HG03280 (cell line): ENCODE results near the gene PARN.

Experiments
- ATAC-seq: cut with Tn5 transposase; IDR thresholded peaks from one replicate; pipeline ENCODE4 v1.9.1; 2021; ENCODE audit warnings: mild to moderate bottlenecking, moderate library complexity; ENCODE audit not compliant: unreplicated experiment

The PARN gene

DNA sequence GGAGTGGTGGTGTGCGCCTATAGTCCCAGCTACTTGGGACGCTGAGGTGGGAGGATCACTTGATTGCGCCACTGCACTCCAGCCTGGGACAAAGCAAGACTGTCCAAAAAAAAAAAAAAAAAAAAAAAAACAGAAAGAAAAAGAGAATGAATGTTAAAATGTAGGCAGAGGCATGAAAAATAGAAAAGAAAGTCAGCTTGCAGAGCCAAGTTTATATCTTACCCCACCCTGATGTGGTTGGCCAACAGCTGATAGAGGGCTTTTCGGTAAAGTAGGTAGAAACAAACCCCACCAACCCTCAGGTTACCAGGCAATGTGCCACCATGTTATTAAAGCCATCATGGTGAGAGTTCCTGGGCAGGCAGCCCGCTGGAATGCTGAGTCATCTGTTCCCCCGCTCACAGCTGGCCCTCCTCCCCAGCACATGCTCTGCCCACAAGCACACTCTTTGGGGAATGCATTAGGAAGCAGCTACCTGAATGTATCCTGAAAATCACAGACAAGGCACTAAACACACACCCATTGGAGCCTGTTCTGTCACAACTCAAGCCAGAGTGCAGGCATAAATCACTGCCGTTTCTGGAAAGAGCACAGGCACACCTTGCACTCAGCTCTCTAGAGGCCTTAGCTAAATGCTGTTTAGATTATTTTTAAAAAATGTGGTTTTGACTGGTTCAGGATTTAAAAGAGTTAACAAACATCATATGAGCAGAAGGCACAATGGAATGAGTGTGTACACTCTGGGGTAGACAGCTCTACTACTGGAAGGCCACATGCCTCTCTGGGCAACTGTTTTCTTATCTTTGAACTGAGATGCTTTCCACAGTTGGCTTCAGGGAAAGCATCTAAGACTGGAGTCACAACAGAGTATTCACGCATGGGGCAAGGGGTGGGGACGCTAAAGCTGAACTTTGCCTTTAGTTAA is 128.5 kb downstream of the PARN start:
- no peak for ATAC-seq

DNA sequence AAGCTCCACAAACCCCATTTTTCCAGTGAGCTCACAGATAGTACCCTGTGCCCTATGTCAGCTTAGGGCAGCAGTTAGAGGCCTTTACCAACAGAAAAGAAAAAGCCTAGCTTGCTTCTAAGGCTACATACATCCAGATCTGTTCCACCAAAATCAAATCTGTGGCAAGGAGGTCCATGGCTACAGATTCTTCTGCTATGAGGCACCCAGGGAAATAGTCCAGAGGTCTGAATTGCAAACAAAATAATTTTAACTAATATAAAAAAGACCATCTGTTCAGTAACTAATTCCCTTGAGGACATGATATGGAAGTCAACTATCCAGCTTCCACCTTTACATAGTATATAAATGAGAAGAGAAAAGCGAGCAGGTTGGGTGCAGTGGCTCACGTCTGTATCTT is 129.3 kb downstream of the PARN start:
- ATAC-seq = no peak

DNA sequence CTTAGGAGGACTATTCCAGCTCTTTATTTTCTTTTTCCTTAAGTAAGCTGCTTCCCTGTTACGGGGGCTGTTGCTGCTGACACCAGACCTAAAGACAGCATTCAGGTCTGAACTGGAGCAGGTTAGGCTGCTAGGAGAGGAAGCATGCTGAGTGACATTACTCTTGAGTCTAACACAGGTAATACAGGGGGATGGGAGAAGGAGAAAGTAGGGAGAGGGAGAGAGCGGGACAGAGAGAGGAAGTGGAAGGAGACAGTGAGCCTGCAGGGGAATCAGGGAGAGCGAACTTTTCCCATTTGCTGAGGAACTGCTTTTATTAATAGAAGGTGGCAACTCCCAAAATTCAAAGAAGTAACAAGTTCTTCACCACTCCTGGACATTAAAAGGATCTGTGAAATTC is 130.9 kb downstream of the PARN start:
- ATAC-seq = no peak

DNA sequence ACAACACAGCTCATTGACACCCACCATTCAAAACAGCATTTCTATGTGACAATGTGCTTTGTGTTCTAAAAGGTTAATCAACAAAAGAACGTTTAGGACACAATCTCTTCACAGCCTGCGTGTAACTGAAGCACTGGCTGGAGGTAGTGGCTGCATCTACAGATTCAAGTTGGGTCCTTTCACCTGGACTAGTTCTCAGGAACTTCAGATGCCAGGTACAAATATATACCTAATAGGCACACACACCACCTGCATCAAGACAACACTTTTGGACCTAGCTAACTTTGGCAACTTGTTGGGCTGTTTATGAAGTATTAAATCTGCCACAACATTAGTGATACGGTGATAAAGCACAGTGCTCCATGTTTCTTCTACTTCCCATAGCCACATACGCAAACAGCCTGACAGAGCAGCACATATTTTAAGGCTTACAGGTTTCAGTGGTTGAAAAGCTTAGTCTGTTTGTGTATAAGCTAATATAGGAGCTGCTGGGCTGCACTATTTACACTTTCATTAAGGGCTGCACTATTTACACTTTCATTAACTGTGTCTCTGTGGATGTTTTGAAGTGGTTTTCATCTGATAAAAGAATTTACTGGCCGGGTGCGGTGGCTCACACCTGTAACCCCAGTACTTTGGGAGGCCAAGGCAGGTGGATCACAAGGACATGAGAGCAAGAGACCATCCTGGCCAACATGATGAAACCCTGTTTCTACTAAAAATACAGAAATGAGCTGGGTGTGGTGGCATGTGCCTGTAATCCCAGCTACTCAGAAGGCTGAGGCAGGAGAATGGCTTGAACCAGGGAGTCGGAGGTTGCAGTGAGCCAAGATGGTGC is 132.6 kb downstream of the PARN start:
- ATAC-seq = no peak

DNA sequence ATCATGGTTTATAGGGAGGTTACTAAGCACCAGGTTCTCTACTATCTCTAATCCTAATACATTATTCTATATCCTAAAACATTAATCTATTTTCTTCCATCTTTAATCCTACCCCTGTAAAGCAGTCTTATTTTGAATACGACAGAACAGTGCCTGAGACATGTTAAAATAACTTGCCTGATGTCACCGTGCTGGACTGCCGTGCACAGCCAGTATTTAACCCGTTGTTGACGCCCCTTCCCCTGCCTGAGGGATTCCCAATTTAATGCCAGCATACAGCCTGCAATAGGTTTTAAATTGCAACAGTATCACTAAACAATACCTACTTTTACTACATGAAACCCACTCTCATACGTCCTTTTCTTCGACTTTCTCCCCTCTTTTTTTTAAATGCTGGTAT is 133.3 kb downstream of the PARN start:
- ATAC-seq = no peak

DNA sequence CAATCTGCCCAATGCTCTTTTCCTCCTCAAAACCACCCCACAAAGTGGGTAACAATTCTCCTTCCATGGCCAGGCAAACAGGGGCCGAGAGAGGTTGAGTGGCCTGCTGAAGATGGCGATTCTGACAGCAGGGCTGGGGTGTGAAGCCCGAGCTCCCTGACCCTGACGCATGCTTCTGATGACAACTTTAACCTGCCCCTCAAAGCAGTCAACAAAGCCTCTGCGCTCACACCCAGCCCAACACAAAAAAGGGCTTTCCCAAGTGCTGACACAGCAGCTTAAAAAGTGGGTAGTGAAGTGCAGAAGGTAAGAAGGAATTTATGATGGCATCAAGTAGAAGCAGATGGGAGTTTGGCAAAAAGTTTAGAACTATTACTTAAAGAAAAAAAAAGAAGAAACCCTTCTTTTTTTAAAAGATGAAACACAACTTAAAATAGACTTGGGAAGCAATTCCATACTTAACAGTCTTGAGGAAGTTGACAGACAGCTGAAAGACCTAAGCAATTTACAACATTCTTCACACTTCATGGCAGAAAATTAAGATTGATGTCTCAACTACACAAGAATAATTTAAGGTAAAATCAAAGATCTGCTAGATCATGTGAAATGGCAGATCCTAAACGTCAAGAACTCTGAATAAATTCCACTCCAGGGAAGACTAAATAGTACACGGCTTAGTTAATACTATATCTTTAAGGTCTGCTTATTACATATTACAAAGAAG is 133.9 kb downstream of the PARN start:
- no peak for ATAC-seq

DNA sequence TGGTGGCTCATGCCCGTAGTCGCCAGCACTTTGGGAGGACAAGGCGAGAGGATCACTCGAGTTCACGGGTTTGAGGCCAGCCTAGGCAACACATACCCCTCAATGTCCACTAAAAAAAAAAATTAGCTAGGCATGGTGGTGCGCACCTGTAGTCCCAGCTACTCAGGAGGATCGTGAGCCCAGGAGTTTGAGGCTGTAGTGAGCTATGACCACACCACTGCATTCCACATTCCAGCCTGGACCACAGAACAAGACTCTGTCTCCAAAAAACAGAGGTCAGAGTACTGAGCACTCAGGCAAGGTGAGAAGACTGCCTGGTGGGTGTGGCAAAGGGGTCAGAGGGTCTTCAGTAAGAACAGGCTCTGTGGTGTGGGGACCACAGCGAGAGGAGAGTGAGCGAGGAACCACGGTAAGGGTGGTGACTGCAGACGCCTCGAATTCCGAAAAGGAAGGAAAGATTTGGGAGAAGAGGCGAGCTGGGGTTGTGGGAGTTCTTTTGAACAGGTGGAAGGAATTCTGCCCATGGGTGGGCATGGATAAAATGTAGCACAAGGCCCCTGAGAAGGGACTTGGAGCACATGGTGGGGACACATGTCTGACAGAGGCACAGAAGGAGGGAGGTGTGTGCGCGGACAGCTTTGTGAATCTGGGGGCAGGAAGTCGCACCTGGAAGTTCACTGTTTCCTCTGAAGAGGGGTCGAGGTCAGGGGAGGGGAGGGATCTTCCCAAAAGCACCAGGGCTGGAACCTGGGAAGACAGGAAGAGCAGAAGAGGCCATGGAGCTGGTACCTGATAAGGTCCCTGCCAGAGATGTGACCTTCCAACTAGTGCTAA is 134.6 kb downstream of the PARN start:
- no peak for ATAC-seq

DNA sequence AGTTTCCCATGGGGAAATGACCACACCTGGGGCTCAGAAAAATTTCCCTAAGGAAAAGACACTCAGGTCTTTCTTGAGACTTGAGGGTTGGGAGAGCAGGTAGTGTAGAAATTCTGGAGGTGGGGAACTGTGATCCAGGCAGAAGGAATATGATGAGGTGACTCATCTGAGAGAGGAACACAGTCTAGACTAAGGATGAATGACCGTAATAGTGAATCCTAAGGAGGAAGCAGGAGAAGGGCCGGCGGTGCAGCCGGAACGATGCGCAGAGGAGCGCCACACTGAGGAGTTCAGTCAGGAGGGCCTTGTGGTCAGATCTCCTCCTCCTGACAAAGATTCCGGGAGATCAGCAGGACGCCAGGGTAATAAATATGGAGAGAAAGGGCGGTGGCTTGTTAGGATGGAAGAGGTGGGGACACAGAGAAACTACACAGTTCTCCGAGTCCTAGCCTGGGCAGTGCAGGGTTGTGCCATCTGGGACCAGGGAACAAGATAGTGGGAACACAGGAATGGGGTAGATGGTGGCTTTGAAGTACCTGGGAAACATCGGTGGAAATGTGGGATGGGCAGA is 135.6 kb downstream of the PARN start:
- no peak for ATAC-seq

DNA sequence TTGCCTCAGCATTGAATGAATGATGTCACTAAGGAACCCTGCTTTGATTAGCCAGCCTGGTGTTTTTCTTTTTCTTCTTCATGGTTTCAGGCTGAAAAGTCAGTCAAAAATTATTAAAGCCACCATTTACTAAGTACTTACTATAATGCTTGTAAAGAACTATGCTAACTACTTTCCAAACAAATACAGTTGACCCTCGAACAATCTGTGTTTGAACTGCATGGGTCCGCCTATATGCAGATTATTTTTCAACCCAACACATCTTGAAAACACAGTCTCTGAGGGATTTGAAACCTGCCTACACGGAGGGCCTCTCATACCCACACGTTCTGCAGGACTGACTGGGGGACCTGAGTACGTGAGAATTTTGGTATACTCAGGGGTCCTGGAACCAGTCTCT is 136.3 kb downstream of the PARN start:
- ATAC-seq = no peak

DNA sequence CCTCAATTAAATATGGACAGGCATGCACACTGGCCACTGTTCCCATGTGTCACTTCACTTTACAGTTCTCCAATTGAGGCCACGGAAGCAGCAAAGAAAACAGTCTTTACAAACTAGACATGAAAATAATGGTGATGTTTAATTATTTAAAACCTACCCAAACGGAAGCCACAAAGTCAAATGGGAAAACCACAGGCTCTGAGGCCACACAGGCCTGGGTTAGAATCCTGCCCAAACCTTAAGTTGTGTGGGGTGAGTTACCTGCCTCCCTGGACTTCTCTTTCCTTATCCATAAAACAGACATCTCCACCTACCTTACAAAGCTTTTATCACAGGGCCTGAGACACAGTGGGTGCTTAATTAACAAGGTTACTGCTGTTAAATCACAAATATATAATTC is 137.4 kb downstream of the PARN start:
- no peak for ATAC-seq

DNA sequence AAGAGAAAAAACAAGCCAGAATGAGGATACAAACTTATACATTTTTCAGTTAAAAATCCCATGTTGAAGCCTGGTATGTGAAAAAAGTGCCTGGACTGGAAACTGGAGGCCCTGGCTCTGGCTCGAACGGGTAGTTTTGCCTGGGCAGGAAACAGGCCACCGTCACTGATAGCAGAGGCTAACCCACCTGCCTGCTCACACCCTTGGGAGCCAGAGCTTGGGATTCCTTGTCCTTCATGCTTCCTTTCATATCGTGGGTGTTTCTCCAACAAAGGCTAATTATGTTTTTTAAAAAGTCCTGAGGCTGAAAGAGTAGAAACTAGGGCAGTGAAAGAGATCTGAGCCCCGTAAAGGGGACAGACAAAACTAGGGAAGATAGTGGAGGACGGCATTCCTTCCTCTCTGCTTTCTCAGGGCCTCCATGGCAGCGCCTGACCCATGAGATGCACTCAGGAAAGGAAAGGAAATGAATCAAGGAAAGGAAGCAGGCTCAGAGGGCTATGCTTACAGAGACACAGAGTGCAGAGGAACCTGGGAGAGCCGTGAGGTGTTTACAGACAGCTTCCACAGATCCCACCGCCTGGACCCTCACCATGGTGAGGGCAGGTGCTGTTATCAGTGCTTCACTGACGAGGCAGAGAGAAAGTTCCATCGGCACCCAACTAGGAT is 138.1 kb downstream of the PARN start:
- no peak for ATAC-seq

DNA sequence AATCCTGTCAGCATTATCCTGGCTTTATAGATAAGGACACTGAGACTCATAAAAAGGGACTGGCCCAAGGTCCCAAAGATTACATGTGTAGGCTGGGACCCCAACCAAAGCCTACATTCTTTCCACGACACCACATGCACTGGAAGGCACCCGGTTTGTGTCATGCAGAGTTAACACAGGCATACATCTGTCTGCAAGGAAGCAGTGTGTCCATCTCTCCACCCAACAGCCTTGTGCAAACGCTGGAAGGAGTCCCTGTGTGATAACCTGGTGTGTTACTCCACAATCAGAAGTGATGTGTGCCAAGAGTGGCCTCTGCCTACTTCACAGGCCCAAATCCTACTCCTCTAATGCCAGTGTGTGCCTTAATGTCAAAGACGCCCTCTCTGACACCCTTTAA is 139.8 kb downstream of the PARN start:
- no peak for ATAC-seq

DNA sequence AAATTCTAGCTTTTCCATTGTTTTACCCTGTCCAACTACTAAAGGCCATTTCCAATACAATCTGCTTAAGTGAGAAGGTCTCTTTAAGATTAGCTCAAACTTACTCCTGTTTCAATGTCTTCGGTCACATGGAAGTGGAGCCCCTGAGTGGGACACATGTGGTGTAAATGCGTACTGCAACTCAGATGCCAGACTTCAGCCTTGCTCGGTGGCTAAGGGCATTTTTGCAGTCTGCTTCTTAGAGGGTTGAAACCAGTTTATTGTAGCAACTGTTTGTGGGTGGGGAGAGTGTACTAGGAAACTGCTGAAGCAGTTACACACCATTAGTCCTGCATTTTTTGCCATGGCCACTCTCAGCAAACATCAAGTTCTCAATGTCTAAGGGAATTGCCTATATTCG is 140.6 kb downstream of the PARN start:
- ATAC-seq = no peak

DNA sequence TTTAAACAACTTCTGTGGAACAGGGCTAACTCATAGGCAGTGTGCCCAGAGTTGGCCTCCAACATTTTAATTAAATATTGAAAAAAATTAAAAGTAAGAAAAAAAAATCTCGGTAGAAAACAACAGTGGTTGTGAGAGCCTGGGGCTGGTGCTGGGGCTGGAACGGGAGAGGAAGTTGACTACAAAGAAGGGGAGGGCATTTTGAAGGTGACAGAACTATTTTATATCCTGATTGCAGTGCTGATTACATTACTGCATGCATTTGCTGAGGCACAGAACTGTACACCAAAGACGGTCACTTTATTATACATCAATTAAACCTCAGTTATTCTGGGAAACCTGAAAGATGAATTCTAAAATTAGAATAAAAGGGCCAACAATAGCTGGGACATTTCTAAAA is 142.5 kb downstream of the PARN start:
- ATAC-seq = no peak

DNA sequence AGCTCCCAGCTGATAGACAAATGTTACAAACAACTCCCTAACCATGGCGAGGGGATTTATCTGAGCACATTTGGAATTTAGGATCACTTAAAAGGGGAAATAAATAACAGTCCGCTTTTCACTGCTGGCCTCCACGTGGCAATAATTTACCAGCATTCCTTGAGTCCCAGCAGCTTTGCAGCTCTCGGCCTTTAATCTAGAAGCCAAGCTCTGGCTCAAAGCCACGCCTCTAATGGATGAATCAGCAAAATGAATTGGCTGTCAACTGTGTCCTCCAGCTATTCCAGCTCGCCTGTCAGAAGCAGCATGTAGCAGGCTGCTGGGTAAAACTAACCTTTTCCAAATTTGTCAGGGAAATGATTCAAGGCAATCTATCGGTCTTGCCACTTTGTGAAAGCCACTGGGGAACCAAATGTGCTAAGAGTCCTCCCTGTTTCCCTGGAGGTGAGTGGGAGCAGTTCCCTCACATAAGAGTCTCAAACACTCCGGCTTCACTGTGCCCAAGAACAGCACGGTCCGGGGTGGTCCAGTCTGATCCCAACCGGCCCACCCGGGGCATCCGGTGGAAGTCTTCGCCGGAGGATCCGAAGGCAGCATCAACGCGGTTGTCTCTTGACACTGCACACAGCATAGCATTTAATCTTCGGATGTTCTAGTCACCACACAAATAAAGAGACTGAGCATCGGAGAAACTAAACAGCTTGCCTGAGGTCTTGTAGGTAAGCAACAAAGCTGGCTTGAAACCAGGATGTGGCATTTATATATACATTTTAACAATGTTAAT is 143.3 kb downstream of the PARN start:
- no peak for ATAC-seq

DNA sequence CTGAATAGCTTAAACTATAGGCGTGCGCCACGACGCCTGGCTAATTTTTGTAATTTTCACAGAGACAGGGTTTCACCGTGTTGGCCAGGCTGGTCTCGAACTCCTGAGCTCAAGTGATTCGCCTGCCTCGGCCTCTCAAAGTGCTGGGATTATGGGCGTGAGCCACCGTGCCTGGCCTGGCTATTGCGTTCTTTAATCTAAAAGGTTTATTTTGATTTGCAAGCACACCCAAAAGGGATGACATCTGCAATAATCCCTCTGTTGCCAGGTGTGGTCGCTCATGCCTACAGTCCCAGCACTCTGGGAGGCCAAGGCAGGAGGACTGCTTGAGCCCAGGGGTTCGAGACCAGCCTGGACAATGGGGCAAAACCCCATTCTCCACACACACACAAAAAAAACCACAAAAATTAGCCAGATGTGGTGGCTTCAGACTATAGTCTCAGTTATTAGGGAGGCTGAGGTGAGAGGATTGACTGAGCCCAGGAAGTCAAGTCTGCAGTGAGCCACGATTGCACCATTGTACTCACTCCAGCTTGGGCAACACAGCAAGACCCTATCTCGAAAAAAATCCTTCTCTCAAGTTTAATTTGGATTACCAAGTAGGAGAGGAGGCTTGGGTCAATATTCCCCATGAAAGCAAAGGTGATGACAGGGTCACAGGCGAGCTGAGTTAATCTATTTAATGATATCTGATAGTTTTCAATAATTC is 144.1 kb downstream of the PARN start:
- no peak for ATAC-seq

DNA sequence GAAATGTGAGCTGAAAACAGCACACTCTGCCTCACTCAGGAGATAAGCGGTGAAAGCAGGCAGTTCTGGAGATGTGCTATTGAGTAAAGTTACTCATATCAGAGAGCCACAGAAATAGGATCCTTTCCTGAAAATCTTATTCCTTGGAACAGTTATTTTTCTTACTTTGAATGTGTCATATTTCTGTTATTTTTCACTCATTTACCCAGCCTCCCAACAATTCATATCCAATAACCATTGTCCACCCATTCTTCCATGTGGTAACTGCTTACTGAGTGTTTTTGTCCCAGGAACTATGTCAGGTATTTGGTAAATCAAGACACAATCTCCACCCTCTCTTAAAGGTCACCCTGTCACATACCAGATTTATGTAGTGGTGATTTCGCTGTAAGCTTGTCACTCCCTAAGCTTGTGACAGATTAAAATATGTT is 144.9 kb downstream of the PARN start:
- no peak for ATAC-seq

DNA sequence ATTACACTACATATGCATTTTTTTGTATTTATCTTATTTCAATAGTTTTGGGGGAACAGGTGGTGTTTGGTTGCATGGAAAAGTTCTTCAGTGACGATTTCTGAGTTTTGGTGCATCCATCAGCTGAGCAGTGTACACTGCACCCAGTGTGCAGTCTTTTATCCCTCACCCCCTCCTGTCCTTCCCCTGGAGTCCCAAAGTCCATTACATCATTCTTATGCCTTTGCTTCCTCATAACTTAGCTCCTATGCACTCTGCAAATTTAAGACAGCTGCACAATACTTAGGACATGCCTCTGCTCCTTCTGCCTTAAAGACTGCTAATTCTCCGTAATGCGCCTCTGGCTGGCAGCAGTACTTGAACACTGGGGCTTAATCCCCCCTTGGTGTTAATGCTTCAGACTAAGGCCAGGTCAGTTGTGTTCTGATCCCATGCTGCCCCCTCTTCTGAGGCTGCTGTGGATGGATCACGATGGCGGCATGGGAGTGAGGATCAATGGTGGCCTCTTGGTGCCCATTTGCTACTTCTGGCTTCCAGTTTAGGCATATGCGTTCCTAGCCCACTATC is 146.2 kb downstream of the PARN start:
- no peak for ATAC-seq
